Measurements from ENCODE around the gene RAB8A.
A peak's percentile ranks its signal among the peaks of the same experiment; 100 is the strongest.

Gene RAB8A

GRCh38 chr19:16111160-16111908 lies at the start of gene RAB8A:
RAB8A (plus strand) TSS chr19:16111889; CDS start chr19:16111902, 13 bp downstream.
- DNase-seq = peak; percentile 97

- no peak for DNase-seq
These were observed 49.7 kb upstream of the RAB8A start for GRCh38 chr19:16061943-16062342.

GRCh38 chr19:16062789-16063188 lies 48.9 kb upstream of the RAB8A start:
- peak; percentile 24 for DNase-seq

- DNase-seq = no peak
These were observed 47.3 kb upstream of the RAB8A start for GRCh38 chr19:16064209-16064889.

- DNase-seq = no peak
These were observed 45.0 kb upstream of the RAB8A start for GRCh38 chr19:16066611-16067104.

DNA sequence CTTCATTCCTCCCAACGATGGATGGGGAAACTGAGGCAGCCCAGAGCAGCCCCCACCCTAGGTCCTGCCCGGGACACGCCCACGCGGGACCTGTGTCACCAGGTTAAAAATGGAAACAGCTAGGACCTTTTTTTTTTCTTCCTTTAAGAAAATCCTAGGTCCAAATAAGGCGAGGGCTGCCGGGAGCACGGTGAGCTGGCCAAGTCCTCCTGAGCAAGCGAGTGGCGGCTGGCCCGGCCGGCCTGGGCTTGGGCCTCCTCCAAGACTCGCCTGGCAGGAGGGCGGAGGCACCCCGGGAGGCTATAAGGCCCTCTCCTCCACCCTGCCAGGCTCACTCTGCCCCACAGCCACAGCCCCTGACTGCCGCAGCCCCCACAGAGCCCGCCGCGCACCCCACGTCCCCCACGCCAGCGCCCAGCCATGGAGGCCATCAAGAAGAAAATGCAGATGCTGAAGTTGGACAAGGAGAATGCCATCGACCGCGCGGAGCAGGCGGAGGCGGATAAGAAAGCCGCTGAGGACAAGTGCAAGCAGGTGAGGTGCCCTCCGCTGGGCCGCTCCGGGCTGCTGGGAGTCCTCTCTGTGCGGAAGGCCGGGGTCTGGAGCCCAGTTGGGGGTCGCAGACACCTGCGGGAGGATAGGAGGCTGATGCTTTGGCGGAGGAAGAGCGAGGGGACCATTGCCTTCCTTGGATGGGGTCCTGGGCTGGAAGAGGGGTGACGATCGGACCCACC lies 44.3 kb upstream of the RAB8A start:
- DNase-seq = no peak

DNA sequence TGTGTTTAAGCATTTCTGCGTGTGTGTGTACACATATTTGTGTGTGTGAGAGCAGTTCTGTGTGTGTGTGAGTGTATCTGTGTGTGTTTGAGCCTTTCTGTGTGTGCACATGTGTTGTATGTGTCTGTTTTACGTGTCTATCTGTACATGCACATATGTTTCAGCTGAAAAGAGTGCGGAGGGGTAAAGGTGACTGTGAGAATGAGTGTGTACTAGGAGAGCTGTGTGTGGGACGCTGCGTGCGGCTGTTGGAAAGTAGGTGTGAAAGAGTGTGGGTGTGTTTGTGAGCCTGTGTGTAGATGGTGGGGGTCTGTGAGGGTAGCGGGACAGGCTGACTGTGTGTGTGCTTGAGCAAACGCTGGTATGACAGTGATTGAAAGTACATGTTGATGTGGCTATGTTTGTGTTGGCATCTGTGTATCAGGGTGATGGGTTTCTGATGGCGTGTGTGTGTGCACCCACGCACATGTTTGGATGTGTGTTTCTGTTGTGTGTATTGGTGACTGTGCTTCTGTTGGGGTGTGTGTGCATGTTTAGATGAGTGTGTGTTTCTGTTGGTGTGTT lies 42.9 kb upstream of the RAB8A start:
- DNase-seq = no peak

- DNase-seq = no peak
These were observed 41.8 kb upstream of the RAB8A start for GRCh38 chr19:16069813-16070365.

- no peak for DNase-seq
These were observed 41.2 kb upstream of the RAB8A start for GRCh38 chr19:16070366-16070990.

- no peak for DNase-seq
These were observed 40.5 kb upstream of the RAB8A start for GRCh38 chr19:16071072-16071691.

DNA sequence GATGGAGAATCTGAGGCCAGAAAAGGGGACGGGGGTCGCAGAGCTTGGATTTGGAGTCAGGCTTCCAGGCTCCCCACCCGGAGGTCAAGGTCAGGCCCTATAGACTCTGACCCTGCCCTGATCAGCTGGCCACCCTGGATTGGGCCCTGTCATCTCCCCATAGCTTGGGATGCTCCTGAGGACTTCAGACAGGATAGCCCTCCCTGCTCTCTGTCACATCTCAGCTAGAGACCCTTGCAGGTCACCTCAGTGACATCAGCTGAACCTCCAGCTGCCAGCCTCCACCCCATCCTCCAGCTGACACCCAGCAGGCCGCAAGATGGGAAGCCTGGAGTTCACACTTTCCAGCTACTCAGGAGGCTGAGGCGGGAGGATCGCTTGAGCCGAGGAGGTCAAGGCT lies 38.2 kb upstream of the RAB8A start:
- DNase-seq = no peak

GRCh38 chr19:16073988-16074387 lies 37.7 kb upstream of the RAB8A start:
- DNase-seq = no peak

DNA sequence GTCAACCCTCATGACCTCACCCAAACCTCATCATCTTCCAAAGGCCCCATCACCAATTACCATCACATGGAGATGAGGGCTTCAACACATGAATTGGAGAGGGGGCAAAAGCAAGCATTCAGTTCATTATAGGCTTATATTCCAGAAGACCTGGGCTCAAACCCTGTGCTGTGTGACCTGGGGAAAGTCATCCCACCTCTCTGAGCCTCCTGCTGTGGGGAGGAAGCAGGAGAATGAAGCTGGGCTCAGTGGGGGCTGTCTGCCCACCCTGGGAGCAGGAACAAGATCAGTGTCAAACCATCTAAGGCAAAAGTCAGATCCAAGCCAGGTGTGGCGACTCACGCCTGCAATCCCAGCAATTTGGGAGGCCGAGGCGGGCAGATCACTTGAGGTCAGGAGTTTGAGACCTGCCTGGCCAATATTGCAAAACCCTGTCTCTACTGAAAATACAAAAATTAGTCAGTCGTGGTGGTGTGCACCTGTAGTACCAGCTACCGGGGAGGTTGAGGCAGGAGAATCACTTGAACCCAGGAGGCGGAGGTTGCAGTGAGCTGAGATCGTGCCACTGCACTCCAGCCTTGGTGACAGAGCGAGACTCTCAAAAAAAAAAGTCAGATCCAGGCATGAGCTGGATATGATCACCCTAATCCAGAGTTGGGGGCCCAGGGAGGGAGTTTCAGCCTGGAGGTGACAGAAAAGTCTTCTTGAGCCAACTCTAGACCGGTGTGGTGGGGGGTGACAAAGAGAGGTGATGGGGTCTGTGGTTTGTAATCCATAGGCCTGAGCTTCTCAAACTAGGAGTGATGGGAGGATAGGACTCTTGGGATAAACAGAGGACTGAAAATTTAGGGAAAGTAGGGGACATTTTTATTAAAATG lies 37.0 kb upstream of the RAB8A start:
- DNase-seq = no peak

DNA sequence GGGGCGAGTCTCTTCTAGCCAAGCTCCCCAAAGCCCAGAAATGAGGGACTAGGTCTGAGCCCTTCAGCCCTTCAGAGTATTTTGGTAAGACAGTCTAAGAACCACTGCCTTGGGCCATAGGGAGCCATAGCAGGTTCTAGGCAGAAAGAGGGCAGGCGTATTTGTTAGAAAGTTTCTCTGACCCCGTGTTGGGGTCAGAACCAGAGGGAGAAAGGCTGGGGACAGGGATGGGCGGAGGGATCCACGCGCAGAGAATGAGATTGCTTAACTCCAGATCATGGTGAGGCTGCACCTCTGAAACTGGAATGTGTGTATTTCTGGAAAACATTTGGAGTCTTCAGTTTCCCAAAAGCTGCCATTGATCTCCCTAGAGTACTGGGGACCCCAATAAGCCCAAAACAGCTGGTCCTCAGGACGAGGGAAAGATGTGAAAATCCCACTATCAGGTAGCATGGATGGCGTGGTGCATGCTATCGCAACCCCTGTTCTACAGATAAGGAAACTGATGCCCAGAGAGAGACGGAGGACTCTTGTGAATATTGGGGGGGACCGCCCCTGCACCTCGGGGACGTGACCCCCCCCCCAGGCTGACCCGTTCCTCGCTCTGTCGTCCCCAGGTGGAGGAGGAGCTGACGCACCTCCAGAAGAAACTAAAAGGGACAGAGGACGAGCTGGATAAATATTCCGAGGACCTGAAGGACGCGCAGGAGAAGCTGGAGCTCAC lies 36.1 kb upstream of the RAB8A start:
- no peak for DNase-seq

- no peak for DNase-seq
These were observed 35.3 kb upstream of the RAB8A start, which contains the start of gene TPM4 for GRCh38 chr19:16076154-16076957. TPM4 (plus strand) TSS chr19:16076495; CDS start chr19:16076566, 71 bp downstream.

DNA sequence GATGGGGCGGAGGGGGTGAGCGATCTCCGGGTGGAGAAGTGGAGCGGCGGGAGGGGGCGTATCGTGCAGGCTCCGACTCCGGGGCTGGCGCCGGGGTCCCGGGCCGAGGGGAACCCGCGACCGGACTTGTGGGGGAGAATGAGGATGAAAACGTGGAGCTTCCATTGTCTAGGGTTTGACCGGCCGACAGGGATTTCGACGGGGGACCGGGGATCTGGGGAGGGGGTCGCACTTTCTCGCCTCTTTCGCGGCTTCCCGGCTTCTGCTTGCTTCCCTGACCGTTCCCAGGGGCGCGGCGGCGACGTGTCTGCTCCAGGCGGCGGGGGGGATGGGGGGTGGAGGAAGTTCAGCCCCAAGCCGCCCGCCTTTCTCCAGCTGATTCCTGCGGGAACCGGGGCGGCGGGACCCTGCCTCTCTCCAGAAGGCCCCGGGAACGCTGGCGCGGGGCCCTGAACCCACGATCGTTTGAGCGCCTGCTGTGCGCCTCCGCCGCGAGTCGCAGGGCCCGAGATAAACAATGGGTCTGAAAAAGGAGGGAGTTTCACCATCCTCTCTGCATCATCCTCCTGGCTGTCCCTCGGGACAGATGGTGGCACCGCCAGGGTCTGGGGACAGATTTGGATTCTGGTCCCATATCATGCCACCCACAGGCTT lies 34.6 kb upstream of the RAB8A start:
- DNase-seq = no peak

DNA sequence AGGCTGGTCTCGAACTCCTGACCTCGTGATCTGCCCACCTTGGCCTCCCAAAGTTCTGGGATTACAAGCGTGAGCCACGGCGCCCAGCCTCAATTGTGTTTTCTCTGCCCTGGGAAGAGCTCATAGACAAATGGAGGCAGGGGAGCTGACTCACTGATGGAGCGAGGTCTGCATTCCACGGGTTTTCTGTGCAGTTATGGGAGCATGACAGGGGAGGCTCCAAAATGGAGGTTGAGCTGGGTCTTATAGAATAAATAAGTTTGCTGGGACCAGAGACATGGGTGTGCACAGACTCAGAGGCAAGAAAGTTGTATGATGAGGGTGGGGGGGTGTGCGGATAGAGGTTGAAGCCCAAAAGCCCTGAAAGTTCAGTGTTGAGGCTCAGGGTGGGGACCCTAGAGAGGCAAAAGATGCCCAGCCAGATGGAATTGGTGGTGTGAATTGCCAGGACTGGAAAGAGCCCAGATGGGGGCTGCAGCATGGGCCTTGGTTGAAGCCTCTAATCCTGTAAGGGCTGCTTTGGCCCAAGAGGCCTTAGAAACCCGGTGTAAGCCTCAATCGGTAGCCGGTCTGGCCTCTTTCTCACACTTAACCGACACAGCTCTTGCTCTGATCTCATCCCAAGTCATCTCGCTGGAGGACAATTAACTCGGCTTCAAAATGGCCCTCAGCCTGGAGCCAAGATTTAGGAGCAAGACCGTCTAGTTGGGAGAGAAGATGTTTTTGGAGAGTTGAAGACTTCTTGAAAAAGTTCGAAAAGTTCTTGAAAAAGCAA lies 33.5 kb upstream of the RAB8A start:
- no peak for DNase-seq

Measured in SHP77 treated with DMSO at 0.1 percent for 48 hours (cell line).